GM19351 (cell line): ENCODE results near the gene CD226.
"Not testable (repeated sequence)": the region's sequence is repeated elsewhere in the genome, so short reads cannot be mapped to it uniquely, and the experiment has no call there.

ENCODE experiments used
- ATAC-seq: cut with Tn5 transposase; IDR thresholded peaks from one replicate; pipeline ENCODE4 v1.9.1; 2021; ENCODE audit warnings: mild to moderate bottlenecking, moderate library complexity; ENCODE audit not compliant: unreplicated experiment

CD226 gene

GRCh38 chr18:69956665-69957620 is 9.3 kb upstream of the CD226 start:
- ATAC-seq = no peak

- peak; percentile 15 for ATAC-seq
These were observed 8.4 kb upstream of the CD226 start for GRCh38 chr18:69956057-69956456.

GRCh38 chr18:69954719-69955480 is 7.2 kb upstream of the CD226 start:
- ATAC-seq = no peak

- no peak for ATAC-seq
These were observed 5.5 kb upstream of the CD226 start for GRCh38 chr18:69953191-69953590.

GRCh38 chr18:69951182-69951581 is 3.5 kb upstream of the CD226 start:
- ATAC-seq = no peak

- ATAC-seq = no peak
These were observed 1.9 kb upstream of the CD226 start for GRCh38 chr18:69949538-69949936.

GRCh38 chr18:69948919-69949537 is 1.4 kb upstream of the CD226 start:
- ATAC-seq = peak; percentile 75

- no peak for ATAC-seq
These were observed 583 bp upstream of the CD226 start for GRCh38 chr18:69948256-69948655.

- no peak for ATAC-seq
These were observed 991 bp downstream of the CD226 start for GRCh38 chr18:69946608-69947155.

- ATAC-seq = peak; percentile 16
These were observed 2.2 kb downstream of the CD226 start for GRCh38 chr18:69945220-69946114.

GRCh38 chr18:69944436-69944835 is 3.2 kb downstream of the CD226 start:
- ATAC-seq = peak; percentile 15

- ATAC-seq = no peak
These were observed 4.7 kb downstream of the CD226 start for GRCh38 chr18:69943021-69943420.

- no peak for ATAC-seq
These were observed 6.5 kb downstream of the CD226 start for GRCh38 chr18:69941183-69941582.

GRCh38 chr18:69939812-69940211 is 7.9 kb downstream of the CD226 start:
- ATAC-seq = not testable (repeated sequence)

GRCh38 chr18:69936191-69936558 is 11.5 kb downstream of the CD226 start:
- peak; percentile 31 for ATAC-seq

GRCh38 chr18:69935319-69936190 is 12.1 kb downstream of the CD226 start:
- peak; percentile 87 for ATAC-seq

- no peak for ATAC-seq
These were observed 12.9 kb downstream of the CD226 start for GRCh38 chr18:69934601-69935265.

GRCh38 chr18:69929041-69929774 is 18.5 kb downstream of the CD226 start:
- ATAC-seq = no peak
